DND-41 (cell line): ENCODE measurements around the gene BRK1.
A peak's percentile ranks its signal among the peaks of the same experiment; 100 is the strongest.

Source experiments
- ATAC-seq: fragments of 200-7000 bp; cut with Tn5 transposase; 3 replicates; pipeline ENCODE4 v1.9.1; 2021; ENCODE audit warnings: low read depth; ENCODE audit not compliant: insufficient read depth
- DNase-seq: peaks from one replicate; pipeline ENCODE4 v3.0.0-alpha.2; 2020
- H2AFZ ChIP-seq: 2 replicates; pipeline ENCODE4 v1.6.0; 2012; ENCODE audit warnings: low read depth, low read length
- H3K27ac ChIP-seq: 2 replicates; pipeline ENCODE4 v1.5.1; 2012; ENCODE audit warnings: low read length, inconsistent platforms
- H3K27me3 ChIP-seq: fragments of 200-600 bp; sonication (generic); 2 replicates; pipeline ENCODE4 v1.6.0; 2012; ENCODE audit warnings: low read length, mild to moderate bottlenecking, inconsistent platforms; ENCODE audit not compliant: insufficient read depth, poor library complexity
- H3K36me3 ChIP-seq: 2 replicates; pipeline ENCODE4 v1.5.1; 2012; ENCODE audit warnings: low read length, inconsistent platforms; ENCODE audit not compliant: insufficient read depth
- H3K4me1 ChIP-seq: 2 replicates; pipeline ENCODE4 v1.5.1; 2012; ENCODE audit warnings: mild to moderate bottlenecking, low read length; ENCODE audit not compliant: insufficient read depth
- H3K4me2 ChIP-seq: 2 replicates; pipeline ENCODE4 v1.6.0; 2012; ENCODE audit warnings: mild to moderate bottlenecking, moderate library complexity, low read length, inconsistent platforms; ENCODE audit not compliant: insufficient read depth
- H3K4me3 ChIP-seq, 2 experiments: fragments of 200-600 bp in 1 of 2; shearing (Covaris generic) in 1 of 2; 2 replicates each; pipeline ENCODE4 v1.5.1; 2012 to 2016; ENCODE audit warnings: inconsistent platforms in 2 of 2, low read length in 2 of 2, mild to moderate bottlenecking in 2 of 2, low read depth in 1 of 2, moderate library complexity in 1 of 2
- H3K79me2 ChIP-seq: 2 replicates; pipeline ENCODE4 v1.6.0; 2012; ENCODE audit warnings: low read length, inconsistent platforms; ENCODE audit not compliant: insufficient read depth
- H3K9ac ChIP-seq: 2 replicates; pipeline ENCODE4 v1.6.0; 2012; ENCODE audit warnings: low read depth, mild to moderate bottlenecking, inconsistent platforms, low read length, moderate library complexity
- H3K9me3 ChIP-seq: 2 replicates; pipeline ENCODE4 v1.5.1; 2012; ENCODE audit warnings: low read length, moderate library complexity, mild to moderate bottlenecking, inconsistent platforms; ENCODE audit not compliant: insufficient read depth, severe bottlenecking
- H4K20me1 ChIP-seq: 2 replicates; pipeline ENCODE4 v1.6.0; 2012; ENCODE audit warnings: low read length; ENCODE audit not compliant: insufficient read depth
- CTCF ChIP-seq: IDR thresholded peaks from 2 replicates; pipeline ENCODE4 v1.5.1; 2012; ENCODE audit warnings: borderline replicate concordance, low read length, moderate library complexity, mild to moderate bottlenecking; ENCODE audit not compliant: poor library complexity, severe bottlenecking; ENCODE audit errors: extremely low read depth
- EZH2 ChIP-seq: IDR thresholded peaks from 3 replicates; pipeline ENCODE4 v1.6.1; 2012; ENCODE audit warnings: borderline replicate concordance, low read depth, mild to moderate bottlenecking, moderate library complexity, low read length, inconsistent platforms; ENCODE audit not compliant: severe bottlenecking

BRK1 gene

DNA sequence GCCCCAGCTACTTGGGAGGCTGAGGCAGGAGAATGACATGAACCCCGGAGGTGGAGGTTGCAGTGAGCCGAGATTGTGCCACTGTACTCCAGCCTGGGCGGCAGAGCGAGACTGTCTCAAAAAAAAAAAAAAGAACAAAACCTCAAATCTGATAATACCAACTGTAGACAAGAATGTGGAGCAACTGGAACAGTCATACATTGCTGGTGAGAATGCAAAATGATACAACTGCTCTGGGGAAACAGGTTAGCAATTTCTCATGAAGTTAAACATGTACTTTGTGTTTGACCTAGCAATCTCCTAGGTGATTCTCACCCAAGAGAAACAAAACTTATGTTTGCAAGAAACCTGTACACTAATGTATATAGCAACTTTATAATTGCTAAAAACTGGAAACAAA, 21.7 kb downstream of the BRK1 start:
- H2AFZ ChIP-seq: no peak overlapping the region
- no peak overlapping the region for H3K27ac ChIP-seq
- peaks cover 9% of the 10 kb centered on the region for H3K79me2 ChIP-seq
- peaks cover 6% of the 10 kb centered on the region for H3K4me1 ChIP-seq
- no peak overlapping the region for H3K4me2 ChIP-seq
- no peaks in the 10 kb centered on the region for H3K36me3 ChIP-seq
- H3K9ac ChIP-seq: no peak overlapping the region
- no peaks in the 10 kb centered on the region for H3K9me3 ChIP-seq
- no peaks in the 10 kb centered on the region for H4K20me1 ChIP-seq
- DNase-seq (no peak), ATAC-seq (no peak)
- no peak overlapping the region for H3K4me3 ChIP-seq
- no peaks in the 10 kb centered on the region for H3K27me3 ChIP-seq
- TF ChIP-seq EZH2: no peak

GRCh38 chr3:10140996-10141546, 25.6 kb downstream of the BRK1 start:
- Histone ChIP-seq H3K4me2 (peak overlapping the region; percentile 87), H3K4me3 (peak overlapping the region in 1 of 2 experiments; percentile 87; a peak in 2 of 4 replicates), H4K20me1 (peaks cover 29% of the 10 kb centered on the region), H3K4me1 (peaks cover 39% of the 10 kb centered on the region), H3K27ac (peak overlapping the region; percentile 79), H3K9me3 (no peaks in the 10 kb centered on the region), H2AFZ (peak overlapping the region; percentile 86), H3K27me3 (no peaks in the 10 kb centered on the region), H3K36me3 (peaks cover 26% of the 10 kb centered on the region), H3K79me2 (peaks cover 47% of the 10 kb centered on the region), H3K9ac (peak overlapping the region; percentile 87)
- DNase-seq: no peak
- no peak for ATAC-seq
- TF ChIP-seq EZH2: no peak
- TF ChIP-seq CTCF: no peak

DNA sequence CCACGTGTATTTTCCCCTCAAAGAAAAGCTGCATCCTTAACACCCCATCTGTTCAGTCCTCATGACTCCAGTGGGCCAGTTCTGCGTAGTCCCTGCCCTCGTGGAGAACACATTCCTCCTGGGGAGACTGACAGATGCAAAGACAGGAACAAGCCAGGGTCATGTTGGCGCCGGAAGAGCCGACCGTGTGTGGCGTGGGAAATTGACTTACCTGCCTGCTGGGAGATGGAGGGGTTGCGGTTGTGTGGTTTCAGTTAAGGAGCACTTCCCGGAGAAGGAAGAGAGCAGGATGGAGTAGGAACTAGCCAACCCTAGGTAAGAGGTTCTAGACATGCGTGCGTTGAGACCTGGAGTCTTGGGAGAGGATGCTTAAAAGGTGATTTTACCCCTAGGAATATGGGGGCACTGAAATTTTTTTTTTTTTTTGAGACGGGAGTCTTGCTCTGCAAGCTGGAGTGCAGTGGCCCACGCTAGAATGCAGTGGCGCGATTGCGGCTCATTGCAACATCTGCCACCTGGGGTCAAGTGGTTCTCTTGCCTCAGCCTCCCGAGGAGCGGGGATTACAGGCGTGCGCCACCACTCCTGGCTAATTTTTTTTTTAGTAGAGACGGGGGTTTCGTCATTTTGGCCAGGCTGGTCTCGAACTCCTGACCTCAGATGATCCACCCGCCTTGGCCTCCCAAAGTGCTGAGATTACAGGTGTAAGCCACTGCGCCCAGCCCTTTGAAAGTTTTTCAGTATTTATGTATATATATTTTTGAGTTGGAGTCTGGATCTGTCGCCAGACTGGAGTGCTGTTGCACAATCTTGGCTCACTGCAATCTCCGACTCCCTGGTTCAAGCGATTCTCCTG, 27.5 kb downstream of the BRK1 start:
- Histone ChIP-seq H2AFZ (no peak overlapping the region), H3K27ac (peak overlapping the region; percentile 70), H3K79me2 (peaks cover 64% of the 10 kb centered on the region), H3K9ac (peak overlapping the region; percentile 87), H4K20me1 (peaks cover 42% of the 10 kb centered on the region), H3K4me2 (peak overlapping the region; percentile 87), H3K36me3 (peaks cover 43% of the 10 kb centered on the region), H3K27me3 (no peaks in the 10 kb centered on the region), H3K4me1 (peaks cover 46% of the 10 kb centered on the region), H3K9me3 (no peaks in the 10 kb centered on the region), H3K4me3 (peak overlapping the region; percentile 56 to 87; a peak in 3 of 4 replicates)
- peak; percentile 46 for ATAC-seq
- TF ChIP-seq CTCF (no peak), EZH2 (no peak)
- DNase-seq: peak; percentile 57

- peaks cover 46% of the 10 kb centered on the region for H3K4me1 ChIP-seq
- H2AFZ ChIP-seq: no peak overlapping the region
- H3K36me3 ChIP-seq: peaks cover 69% of the 10 kb centered on the region
- TF ChIP-seq CTCF: no peak
- TF ChIP-seq EZH2: no peak
- no peak overlapping the region; a peak in 1 of 4 replicates for H3K4me3 ChIP-seq
- H3K27ac ChIP-seq: no peak overlapping the region
- peaks cover 73% of the 10 kb centered on the region for H3K79me2 ChIP-seq
- no peak overlapping the region for H3K9ac ChIP-seq
- H3K9me3 ChIP-seq: no peaks in the 10 kb centered on the region
- peaks cover 49% of the 10 kb centered on the region for H4K20me1 ChIP-seq
- DNase-seq: no peak
- H3K4me2 ChIP-seq: peak overlapping the region; percentile 47; the same call in 1 of the 2 replicates
- no peak for ATAC-seq
- H3K27me3 ChIP-seq: no peaks in the 10 kb centered on the region
Measured at GRCh38 chr3:10145685-10146084, 30.2 kb downstream of the BRK1 start.
